Ishikawa (cell line): ENCODE data around the gene RYR1.

ENCODE experiments used
- EP300 ChIP-seq: IDR thresholded peaks from 2 replicates; pipeline ENCODE4 v1.6.1; 2012; ENCODE audit warnings: borderline replicate concordance
- YY1 ChIP-seq: IDR thresholded peaks from 2 replicates; pipeline ENCODE4 v1.6.1; 2012; ENCODE audit warnings: low read depth

DNA sequence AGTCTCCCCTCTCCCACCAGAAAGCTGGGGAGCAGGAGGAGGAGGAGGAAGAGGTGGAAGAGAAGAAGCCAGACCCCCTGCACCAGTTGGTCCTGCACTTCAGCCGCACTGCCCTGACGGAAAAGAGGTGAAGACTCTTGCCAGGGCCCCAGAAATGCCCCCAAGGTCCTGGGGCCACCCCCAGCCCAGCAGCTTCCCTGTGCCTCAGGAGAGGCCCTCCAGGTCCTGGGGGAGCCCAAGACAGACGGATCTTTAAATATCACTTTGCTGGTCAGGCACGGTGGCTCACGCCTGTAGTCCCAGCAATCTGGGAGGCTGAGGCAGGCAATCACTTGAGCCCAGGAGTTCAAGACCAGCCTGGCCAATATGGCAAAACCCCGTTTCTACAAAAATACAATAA, 95.4 kb downstream of the RYR1 start:
- TF ChIP-seq YY1 (no peak), EP300 (no peak)
